HUES6 (cell line): Measurements from ENCODE around the gene CCNK.

Experiments used
- H3K27ac ChIP-seq: 2 replicates; pipeline ENCODE4 v1.7.0; 2013; ENCODE audit warnings: low read depth, mild to moderate bottlenecking, low read length, inconsistent platforms
- H3K27me3 ChIP-seq: 2 replicates; pipeline ENCODE4 v1.6.1; 2013; ENCODE audit warnings: low read length; ENCODE audit not compliant: control insufficient read depth, insufficient read depth
- H3K36me3 ChIP-seq: 2 replicates; pipeline ENCODE4 v1.6.1; 2013; ENCODE audit warnings: low read length; ENCODE audit not compliant: control insufficient read depth, insufficient read depth
- H3K4me1 ChIP-seq: 2 replicates; pipeline ENCODE4 v1.6.1; 2013; ENCODE audit warnings: low read length; ENCODE audit not compliant: control insufficient read depth, insufficient read depth
- H3K4me3 ChIP-seq: 2 replicates; pipeline ENCODE4 v1.5.1; 2013; ENCODE audit warnings: low read depth, low read length
- H3K9ac ChIP-seq: one replicate; pipeline ENCODE4 v1.6.1; 2013; ENCODE audit warnings: mild to moderate bottlenecking, low read length
- H3K9me3 ChIP-seq: 2 replicates; pipeline ENCODE4 v1.6.1; 2013; ENCODE audit warnings: low read depth, low read length; ENCODE audit not compliant: control insufficient read depth, insufficient read depth

Gene CCNK

GRCh38 chr14:99546234-99546879 is 65.1 kb downstream of the CCNK start:
- no peak overlapping the region for H3K9ac ChIP-seq
- H3K36me3 ChIP-seq, result no peaks in the 10 kb centered on the region
- peaks cover 40% of the 10 kb centered on the region for H3K4me1 ChIP-seq
- H3K4me3 ChIP-seq, result no peak overlapping the region
- no peaks in the 10 kb centered on the region for H3K9me3 ChIP-seq
- H3K27me3 ChIP-seq, result no peaks in the 10 kb centered on the region; the same call in 1 of the 2 replicates
- no peak overlapping the region for H3K27ac ChIP-seq

DNA sequence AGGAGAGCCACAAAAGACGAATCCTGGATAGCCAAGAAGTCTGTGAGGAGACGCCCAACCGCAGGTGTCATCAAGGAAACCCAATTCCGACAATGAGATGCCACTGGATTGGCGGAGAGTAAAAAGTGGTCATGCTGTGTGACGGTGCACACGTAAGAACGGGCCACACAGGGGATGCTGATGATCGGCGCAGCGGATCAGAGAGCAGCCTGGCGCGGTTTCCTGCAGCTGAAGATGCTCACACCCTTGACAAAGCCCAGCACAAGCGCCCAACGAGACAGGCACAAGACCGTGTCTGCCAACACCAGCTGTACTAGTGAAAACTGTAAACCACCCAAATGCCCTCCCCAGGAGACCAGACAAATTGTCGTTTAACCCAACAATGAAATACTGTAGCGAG is 67.0 kb downstream of the CCNK start:
- H3K4me1 ChIP-seq, result peaks cover 33% of the 10 kb centered on the region
- H3K36me3 ChIP-seq, result no peaks in the 10 kb centered on the region
- H3K9ac ChIP-seq, result no peak overlapping the region
- H3K27ac ChIP-seq, result no peak overlapping the region
- no peaks in the 10 kb centered on the region; the same call in 1 of the 2 replicates for H3K27me3 ChIP-seq
- H3K9me3 ChIP-seq, result no peaks in the 10 kb centered on the region
- no peak overlapping the region for H3K4me3 ChIP-seq

DNA sequence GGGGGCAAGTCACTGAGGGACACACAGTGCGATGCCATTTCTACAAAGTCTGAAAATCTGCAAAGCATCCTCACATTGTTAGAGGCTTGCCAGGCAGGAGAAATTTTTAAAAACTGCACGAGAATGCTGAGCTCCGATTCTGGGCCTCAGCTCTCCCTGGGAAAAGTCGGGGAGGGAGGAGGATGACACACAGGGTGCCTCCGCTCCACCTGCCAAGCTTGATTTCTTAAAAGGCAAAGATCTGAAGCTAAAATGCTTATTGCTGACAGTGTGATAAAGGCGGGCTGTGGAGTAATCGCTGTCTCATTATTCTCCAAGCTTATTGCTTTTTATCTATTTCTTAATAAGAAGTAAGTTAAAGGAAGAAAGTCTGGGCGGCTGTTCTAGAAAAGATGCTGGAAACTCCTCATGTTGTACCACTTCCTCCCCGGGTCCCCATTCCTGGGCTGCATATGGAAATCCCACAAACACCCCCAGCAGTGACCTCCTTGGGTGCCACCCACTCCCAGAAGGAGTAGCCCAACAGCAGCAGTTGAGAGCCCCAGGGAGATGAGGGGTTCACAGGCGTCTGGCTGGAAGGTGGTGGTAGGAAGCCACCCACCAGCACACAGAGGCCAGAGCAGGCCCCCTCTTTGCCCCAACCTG is 67.8 kb downstream of the CCNK start:
- no peak overlapping the region; the same call in 1 of the 2 replicates for H3K27ac ChIP-seq
- H3K36me3 ChIP-seq, result no peaks in the 10 kb centered on the region
- no peak overlapping the region for H3K4me3 ChIP-seq
- no peaks in the 10 kb centered on the region; the same call in 1 of the 2 replicates for H3K27me3 ChIP-seq
- H3K4me1 ChIP-seq, result peaks cover 31% of the 10 kb centered on the region
- no peaks in the 10 kb centered on the region for H3K9me3 ChIP-seq
- H3K9ac ChIP-seq, result no peak overlapping the region

- peaks cover 31% of the 10 kb centered on the region for H3K4me1 ChIP-seq
- H3K9ac ChIP-seq, result no peak overlapping the region
- H3K27ac ChIP-seq, result no peak overlapping the region; the same call in 1 of the 2 replicates
- H3K36me3 ChIP-seq, result no peaks in the 10 kb centered on the region
- H3K9me3 ChIP-seq, result no peaks in the 10 kb centered on the region
- H3K27me3 ChIP-seq, result no peaks in the 10 kb centered on the region; the same call in 1 of the 2 replicates
- H3K4me3 ChIP-seq, result no peak overlapping the region
These were observed 68.5 kb downstream of the CCNK start for GRCh38 chr14:99549684-99550083.

DNA sequence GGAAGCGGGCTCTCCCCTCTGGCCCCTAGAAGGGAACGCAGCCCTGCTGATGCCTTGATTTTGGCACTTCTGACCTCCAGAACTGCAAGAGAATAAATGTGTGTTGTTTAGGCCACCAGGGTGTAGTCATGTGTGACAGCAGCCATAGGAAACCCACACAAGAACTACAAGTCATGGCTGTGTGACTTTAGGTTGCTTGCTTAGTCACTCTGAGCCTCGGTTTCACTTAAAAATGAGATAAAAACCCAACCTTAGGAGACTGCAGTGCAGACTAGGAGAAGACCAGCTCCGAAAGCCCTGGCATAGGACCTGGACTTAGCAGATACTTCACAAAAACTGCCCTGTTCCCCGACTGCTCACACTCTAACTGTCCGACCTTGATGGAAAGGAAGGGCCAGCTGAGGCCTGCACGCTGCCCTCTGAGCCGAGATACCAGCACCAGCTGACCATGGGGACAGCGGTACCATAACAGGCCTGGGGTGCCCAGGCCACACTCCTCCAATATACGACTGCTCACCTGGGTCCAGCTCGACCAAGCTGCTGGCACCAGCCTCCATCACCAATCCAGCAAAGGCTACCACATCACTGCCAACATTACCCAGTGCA is 69.3 kb downstream of the CCNK start:
- Histone ChIP-seq H3K27me3 (no peaks in the 10 kb centered on the region; the same call in 1 of the 2 replicates), H3K4me3 (no peak overlapping the region), H3K36me3 (no peaks in the 10 kb centered on the region), H3K9ac (no peak overlapping the region), H3K9me3 (no peaks in the 10 kb centered on the region), H3K27ac (no peak overlapping the region), H3K4me1 (peaks cover 24% of the 10 kb centered on the region)

GRCh38 chr14:99551034-99551922 is 70.1 kb downstream of the CCNK start:
- Histone ChIP-seq H3K27me3 (no peaks in the 10 kb centered on the region), H3K9ac (no peak overlapping the region), H3K36me3 (no peaks in the 10 kb centered on the region), H3K4me1 (peaks cover 16% of the 10 kb centered on the region), H3K27ac (no peak overlapping the region), H3K4me3 (no peak overlapping the region), H3K9me3 (no peaks in the 10 kb centered on the region)

- no peaks in the 10 kb centered on the region for H3K9me3 ChIP-seq
- no peaks in the 10 kb centered on the region for H3K36me3 ChIP-seq
- no peaks in the 10 kb centered on the region for H3K27me3 ChIP-seq
- peaks cover 12% of the 10 kb centered on the region for H3K4me1 ChIP-seq
- no peak overlapping the region for H3K4me3 ChIP-seq
- H3K9ac ChIP-seq, result no peak overlapping the region
- H3K27ac ChIP-seq, result no peak overlapping the region
These were observed 70.9 kb downstream of the CCNK start for GRCh38 chr14:99552021-99552553.

- H3K36me3 ChIP-seq, result no peaks in the 10 kb centered on the region
- H3K27me3 ChIP-seq, result no peaks in the 10 kb centered on the region
- no peak overlapping the region for H3K9ac ChIP-seq
- no peak overlapping the region for H3K4me3 ChIP-seq
- H3K9me3 ChIP-seq, result no peaks in the 10 kb centered on the region
- peaks cover 12% of the 10 kb centered on the region for H3K4me1 ChIP-seq
- no peak overlapping the region for H3K27ac ChIP-seq
These were observed 71.5 kb downstream of the CCNK start for GRCh38 chr14:99552572-99553216.

DNA sequence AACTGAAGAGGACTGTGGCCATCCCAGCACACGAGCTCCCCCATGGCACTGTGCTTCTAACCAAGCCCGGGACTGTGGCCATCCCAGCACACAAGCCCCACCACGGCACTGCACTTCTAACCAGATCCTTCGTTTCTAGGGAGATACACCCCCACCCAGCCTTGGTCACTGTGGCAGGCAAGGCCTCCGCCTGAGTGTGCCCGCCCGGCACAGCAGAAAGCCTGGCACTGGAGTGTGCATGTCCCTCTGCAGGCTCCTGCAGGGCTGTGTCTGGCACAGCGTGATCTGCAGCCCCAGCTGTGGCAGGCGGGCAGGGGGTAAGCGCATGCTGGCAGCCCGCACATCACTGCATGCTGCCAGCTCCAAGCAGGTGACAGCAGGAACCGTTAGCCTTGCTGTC is 73.0 kb downstream of the CCNK start:
- Histone ChIP-seq H3K9me3 (no peaks in the 10 kb centered on the region), H3K27ac (no peak overlapping the region), H3K4me1 (peaks cover 11% of the 10 kb centered on the region), H3K4me3 (no peak overlapping the region), H3K27me3 (no peaks in the 10 kb centered on the region), H3K36me3 (no peaks in the 10 kb centered on the region), H3K9ac (no peak overlapping the region)

DNA sequence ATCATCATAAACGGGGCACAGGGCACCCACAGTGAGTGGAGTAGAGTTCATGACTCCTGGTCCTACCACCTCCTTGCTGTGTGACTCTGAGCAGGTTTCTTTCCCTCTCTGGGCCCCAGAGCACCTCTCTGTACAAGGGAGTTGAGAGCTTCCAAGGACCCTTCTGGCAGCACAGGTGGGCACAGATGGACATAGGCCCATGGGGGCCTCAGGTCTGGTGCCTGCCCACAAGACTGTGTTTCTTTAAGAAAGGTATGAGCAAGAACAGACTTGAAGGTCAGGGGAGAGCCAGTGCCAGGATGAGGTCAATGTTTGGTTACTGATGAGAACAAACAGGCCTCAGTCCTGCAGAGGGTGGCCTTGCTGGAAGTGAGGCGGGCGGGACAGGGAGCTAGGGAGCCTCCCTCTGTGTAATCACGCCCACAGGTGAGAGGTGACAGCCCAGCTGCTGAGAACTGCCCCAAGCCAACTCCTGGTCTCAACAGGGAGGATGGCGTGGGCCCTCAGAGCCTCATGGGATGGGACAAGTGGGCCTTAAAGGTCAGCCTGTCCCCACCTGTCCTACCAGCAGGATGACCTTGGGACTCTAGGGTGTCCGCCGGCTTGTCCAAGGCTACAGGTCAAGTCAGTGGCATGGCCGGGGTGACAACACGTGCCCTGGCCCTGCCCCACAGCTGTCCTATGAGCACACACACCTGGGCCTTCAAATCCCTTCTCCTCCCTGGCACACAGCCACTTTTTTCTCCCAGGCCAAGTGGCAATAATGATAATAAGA is 73.7 kb downstream of the CCNK start:
- Histone ChIP-seq H3K9ac (no peak overlapping the region), H3K27ac (no peak overlapping the region), H3K27me3 (no peaks in the 10 kb centered on the region), H3K4me1 (peaks cover 3% of the 10 kb centered on the region), H3K4me3 (no peak overlapping the region), H3K9me3 (no peaks in the 10 kb centered on the region), H3K36me3 (no peaks in the 10 kb centered on the region)
